Thyroid gland (tissue), 4 donors: ENCODE data around the gene RPH3AL. TPM values are rescaled to one million over a fixed set of nuclear protein-coding genes. Genes with fewer than 3 reads are reported as not detected.
A peak's percentile ranks its signal among the peaks of the same experiment; 100 is the strongest.
"Not testable (repeated sequence)": the region's sequence is repeated elsewhere in the genome, so short reads cannot be mapped to it uniquely, and the experiment has no call there.

Experiments used
- DNase-seq, 2 donors: peaks; one replicate each; pipeline ENCODE4 v3.0.0-alpha.2; 2019
- H3K27ac ChIP-seq, 3 donors: fragments of 200-600 bp; sonication (generic); 1 replicate in 2 of 3; 2 replicates in 1 of 3; pipeline ENCODE4 v1.5.1; 2016 to 2019; ENCODE audit warnings: mild to moderate bottlenecking in 1 of 3, moderate library complexity in 1 of 3
- H3K27me3 ChIP-seq: fragments of 200-600 bp; sonication (generic); one replicate; pipeline ENCODE4 v1.5.1; 2019
- H3K36me3 ChIP-seq, 2 donors: fragments of 200-600 bp; sonication (generic); one replicate each; pipeline ENCODE4 v1.5.1; 2016 to 2019
- H3K4me1 ChIP-seq, 2 donors: fragments of 200-600 bp; sonication (generic); one replicate each; pipeline ENCODE4 v1.5.1; 2017 to 2019
- H3K4me3 ChIP-seq, 3 donors: fragments of 200-600 bp; sonication (generic); replicated peaks in 1 of 3; 1 replicate in 2 of 3; 2 replicates in 1 of 3; pipeline ENCODE4 v1.5.1; 2016; ENCODE audit warnings: mild to moderate bottlenecking in 1 of 3
- H3K9me3 ChIP-seq: fragments of 200-600 bp; sonication (generic); one replicate; pipeline ENCODE4 v1.5.1; 2017
- CTCF ChIP-seq, 6 experiments: fragments of 200-600 bp in 3 of 6; fragments of 450-650 bp in 3 of 6; sonication (generic) in 3 of 6; IDR thresholded peaks; one replicate each; pipeline ENCODE4 v1.5.1; 2016 to 2019; ENCODE audit warnings: antibody characterized with exemption in 6 of 6, mild to moderate bottlenecking in 2 of 6, inconsistent platforms in 1 of 6, moderate library complexity in 1 of 6
- POLR2A ChIP-seq, 2 donors: fragments of 450-650 bp; IDR thresholded peaks; one replicate each; pipeline ENCODE4 v1.6.1; 2017; ENCODE audit warnings: antibody characterized with exemption in 2 of 2, mild to moderate bottlenecking in 2 of 2, moderate library complexity in 1 of 2
- WGBS, 2 donors: methylation state at CpG; one replicate each; pipeline ENCODE4 v1.1.5; 2017; 5-methylcytosine and 5-hydroxymethylcytosine counted together
- intact Hi-C: fragments of 100-400 bp; cut with DNase I; formaldehyde crosslinking; loops from one replicate; pipeline ENCODE4 v1.15.1; 2023
- total RNA-seq, 4 donors: library from RNA; depleted of rRNA; stranded (reverse); fragments of >200 nt; gene quantifications; one replicate each; pipeline ENCODE4 v1.2.3, GENCODE V29; 2016

Gene RPH3AL
- total RNA-seq, 4 donors from 2014 or later, result 19.1 to 47.7 (median 42.5) TPM

DNA sequence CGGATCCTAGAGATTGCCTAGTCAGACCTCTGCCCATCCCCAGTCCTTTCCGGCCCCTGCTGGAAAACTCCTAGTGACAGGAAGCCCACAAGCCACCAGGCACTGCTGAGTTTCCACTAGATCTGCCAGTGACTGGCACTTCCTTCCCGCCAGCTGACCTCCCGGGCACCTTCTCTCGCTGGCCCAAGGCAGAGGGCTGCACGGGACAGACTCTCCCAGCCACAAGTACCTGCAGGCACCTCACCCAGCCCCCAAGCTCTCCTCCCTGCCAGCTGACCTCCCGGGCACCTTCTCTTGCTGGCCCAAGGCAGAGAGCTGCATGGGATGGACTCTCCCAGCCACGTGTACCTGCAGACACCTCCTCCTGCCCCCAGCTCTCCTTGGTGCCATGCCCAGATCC lies 104.8 kb downstream of the RPH3AL start:
- Histone ChIP-seq H3K36me3 (peaks cover 0 to 7% of the 10 kb centered on the region in 2 donors), H3K27me3 (no peaks in the 10 kb centered on the region), H3K4me3 (no peak overlapping the region), H3K27ac (no peak overlapping the region), H3K4me1 (peaks cover 0 to 8% of the 10 kb centered on the region in 2 donors), H3K9me3 (no peaks in the 10 kb centered on the region)
- peak; percentile 7 to 9 for DNase-seq
- no peak for TF ChIP-seq POLR2A (IDR thresholded peaks at IDR 0.05)
- no peak for TF ChIP-seq CTCF (IDR thresholded peaks at IDR 0.05)
- intact Hi-C loops, result no loop called here
- 71 to 76% methylated on average over 8 of the region's 8 CpGs for WGBS, 2 donors

DNA sequence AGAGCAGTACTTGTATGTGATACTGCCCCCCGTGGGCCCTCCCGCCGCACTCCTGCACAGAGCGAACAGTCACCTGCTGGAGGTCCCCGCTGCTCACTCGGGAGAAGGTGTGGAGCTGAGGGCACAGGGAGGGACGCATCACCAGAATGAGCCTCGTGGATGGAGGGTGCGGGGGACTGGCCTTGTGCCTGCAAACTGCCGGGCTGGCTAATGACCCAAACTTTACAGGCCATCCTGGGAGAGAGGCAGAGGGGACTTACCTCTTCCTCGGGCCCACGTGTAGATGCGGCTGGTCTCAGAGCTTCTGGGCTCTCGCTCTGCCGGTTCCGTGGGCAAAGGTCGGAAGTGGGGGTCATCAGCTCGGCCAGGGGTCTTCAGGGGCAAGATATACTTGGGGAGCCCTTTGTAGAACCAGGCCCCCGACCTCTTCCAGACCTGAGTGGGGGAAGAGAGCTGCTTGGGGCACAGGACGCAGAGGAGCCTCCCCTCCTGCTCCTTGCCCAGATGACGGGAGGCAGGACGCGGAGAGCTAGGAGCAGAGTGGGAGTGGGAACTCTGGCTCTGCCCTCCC lies 105.7 kb downstream of the RPH3AL start:
- Histone ChIP-seq H3K36me3 (peaks cover 0 to 7% of the 10 kb centered on the region in 2 donors), H3K27me3 (no peaks in the 10 kb centered on the region), H3K27ac (no peak overlapping the region), H3K4me1 (peaks cover 0 to 8% of the 10 kb centered on the region in 2 donors), H3K9me3 (no peaks in the 10 kb centered on the region), H3K4me3 (no peak overlapping the region)
- intact Hi-C loops, result no loop called here
- no peak for TF ChIP-seq POLR2A (IDR thresholded peaks at IDR 0.05)
- WGBS, 2 donors, result 87 to 92% methylated on average over 13 to 21 of the region's 23 CpGs
- no peak for DNase-seq

DNA sequence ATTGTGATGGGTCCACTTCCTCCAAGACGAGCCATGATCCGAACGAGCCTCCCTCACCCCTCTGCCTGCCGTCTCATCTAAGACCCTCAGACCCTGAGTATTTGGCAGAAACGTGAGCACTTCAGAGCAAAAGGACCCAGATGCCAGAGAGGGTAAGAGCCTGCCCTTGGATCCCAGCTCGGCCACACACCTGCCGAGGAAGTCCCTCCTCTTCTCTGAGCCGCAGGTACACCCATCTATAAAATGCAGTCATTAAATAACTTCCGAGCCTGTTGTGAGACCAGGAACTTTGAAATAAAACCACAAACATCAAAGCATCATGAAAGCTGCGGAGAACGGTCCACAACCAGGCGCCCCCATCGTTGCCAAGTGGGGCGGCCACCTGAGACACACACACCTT lies 106.4 kb downstream of the RPH3AL start:
- no peak for TF ChIP-seq POLR2A (IDR thresholded peaks at IDR 0.05)
- Histone ChIP-seq H3K4me1 (peaks cover 0 to 8% of the 10 kb centered on the region in 2 donors), H3K27ac (no peak overlapping the region), H3K27me3 (no peaks in the 10 kb centered on the region), H3K36me3 (peaks cover 0 to 7% of the 10 kb centered on the region in 2 donors), H3K4me3 (no peak overlapping the region), H3K9me3 (no peaks in the 10 kb centered on the region)
- intact Hi-C loops, result no loop called here
- DNase-seq, result no peak
- 90 to 91% methylated on average over 14 of the region's 14 CpGs for WGBS, 2 donors

DNA sequence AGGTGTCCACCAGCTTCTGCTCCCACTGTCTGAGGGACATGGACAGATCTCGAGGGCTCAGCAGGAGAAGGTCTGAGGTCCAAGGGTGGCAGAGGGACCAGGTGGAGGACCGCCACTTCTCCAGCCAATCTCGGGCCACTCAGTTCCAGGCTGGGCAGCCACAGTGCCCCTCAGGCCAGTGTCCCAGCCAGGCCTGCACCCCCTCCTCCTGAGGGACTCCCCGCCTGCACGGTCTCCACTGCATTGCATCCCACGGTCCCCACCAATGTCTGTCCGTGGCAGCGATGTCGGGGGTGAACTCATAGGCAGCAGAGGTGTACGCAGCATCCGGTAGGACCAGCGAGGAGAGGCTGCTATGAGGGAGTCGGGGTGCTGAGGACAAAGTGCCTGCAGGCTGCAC lies 107.0 kb downstream of the RPH3AL start:
- no peak overlapping the region for H3K27ac ChIP-seq

DNA sequence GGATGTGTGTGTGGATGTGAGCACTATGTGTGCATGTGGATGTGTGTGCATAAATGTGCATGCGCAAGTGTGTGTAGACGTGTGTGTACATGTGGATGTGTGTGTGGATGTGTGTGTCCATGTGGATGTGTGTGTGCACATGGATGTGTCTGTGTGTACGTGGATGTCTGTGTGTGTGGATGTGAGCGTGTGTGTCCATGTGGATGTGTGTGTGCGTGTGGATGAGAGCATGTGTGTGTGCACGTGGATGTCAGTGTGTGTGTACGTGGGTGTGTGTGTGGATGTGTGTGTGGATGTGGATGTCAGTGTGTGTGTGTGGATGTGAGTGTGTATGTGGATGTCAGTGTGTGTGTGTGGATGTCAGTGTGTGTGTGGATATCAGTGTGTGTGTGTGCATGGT lies 107.6 kb downstream of the RPH3AL start:
- 96 to 98% methylated on average over 7 of the region's 7 CpGs for WGBS, 2 donors
- H3K36me3 ChIP-seq, result peaks cover 0 to 7% of the 10 kb centered on the region in 2 donors
- no peak for TF ChIP-seq POLR2A (IDR thresholded peaks at IDR 0.05)
- TF ChIP-seq CTCF (IDR thresholded peaks at IDR 0.05), result no peak
- intact Hi-C loops, result no loop called here
- no peaks in the 10 kb centered on the region for H3K27me3 ChIP-seq
- no peak overlapping the region for H3K4me3 ChIP-seq
- H3K4me1 ChIP-seq, result peaks cover 0 to 8% of the 10 kb centered on the region in 2 donors
- no peak overlapping the region for H3K27ac ChIP-seq
- H3K9me3 ChIP-seq, result no peaks in the 10 kb centered on the region
- DNase-seq, result no peak

More for the DNA sequence above, 107.0 kb downstream of the RPH3AL start:
- WGBS, 2 donors, result 93 to 95% methylated on average over 9 to 11 of the region's 13 CpGs
- DNase-seq, result no peak
- intact Hi-C loops, result no loop called here
- TF ChIP-seq CTCF (IDR thresholded peaks at IDR 0.05), result no peak
- TF ChIP-seq POLR2A (IDR thresholded peaks at IDR 0.05), result no peak
- Histone ChIP-seq H3K4me3 (no peak overlapping the region), H3K4me1 (peaks cover 0 to 8% of the 10 kb centered on the region in 2 donors), H3K36me3 (peaks cover 0 to 7% of the 10 kb centered on the region in 2 donors), H3K27me3 (no peaks in the 10 kb centered on the region), H3K9me3 (no peaks in the 10 kb centered on the region)

DNA sequence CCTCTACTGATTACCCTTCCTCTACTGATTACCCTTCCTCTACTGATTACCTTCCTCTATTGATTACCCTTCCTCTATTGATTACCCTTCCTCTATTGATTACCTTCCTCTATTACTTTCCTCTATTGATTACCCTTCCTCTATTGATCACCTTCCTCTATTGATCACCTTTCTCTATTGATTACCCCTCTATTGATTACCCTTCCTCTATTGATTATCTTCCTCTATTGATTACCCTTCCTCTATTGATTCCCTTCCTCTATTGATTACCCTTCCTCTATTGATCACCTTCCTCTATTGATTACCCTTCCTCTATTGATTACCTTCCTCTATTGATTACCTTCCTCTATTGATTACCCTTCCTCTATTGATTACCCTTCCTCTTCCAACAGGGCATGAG lies 108.7 kb downstream of the RPH3AL start:
- H3K27me3 ChIP-seq, H3K27ac ChIP-seq: not testable (repeated sequence)

DNA sequence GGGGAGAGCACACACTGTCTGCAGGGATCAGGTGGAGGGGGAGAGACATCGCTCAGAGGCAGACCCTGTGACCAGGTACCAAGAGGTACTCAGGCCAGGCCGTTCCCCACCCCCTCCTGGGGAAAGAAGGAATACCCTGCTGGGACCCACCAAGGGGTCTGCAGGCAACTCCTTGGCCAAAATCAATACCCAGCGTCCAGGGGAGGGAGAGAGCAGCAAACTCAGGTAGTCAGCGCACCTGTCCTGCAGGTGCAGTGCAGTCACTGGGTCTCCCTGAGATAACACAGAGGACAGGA lies 113.7 kb downstream of the RPH3AL start:
- DNase-seq, result no peak
- H3K4me3 ChIP-seq, result no peak overlapping the region
- H3K4me1 ChIP-seq, result no peaks in the 10 kb centered on the region
- H3K27ac ChIP-seq, result no peak overlapping the region
- WGBS, 2 donors, result 82 to 84% methylated on average over 4 of the region's 4 CpGs
- intact Hi-C loops, result no loop called here
- no peaks in the 10 kb centered on the region for H3K27me3 ChIP-seq
- no peak for TF ChIP-seq POLR2A (IDR thresholded peaks at IDR 0.05)
- TF ChIP-seq CTCF (IDR thresholded peaks at IDR 0.05), result no peak
- H3K36me3 ChIP-seq, result no peaks in the 10 kb centered on the region
- H3K9me3 ChIP-seq, result no peaks in the 10 kb centered on the region

More for the DNA sequence above, 108.7 kb downstream of the RPH3AL start:
- intact Hi-C loops, H3K36me3 ChIP-seq, H3K4me3 ChIP-seq, H3K9me3 ChIP-seq, H3K4me1 ChIP-seq, DNase-seq: not testable (repeated sequence)
